8988T (cell line): ENCODE data around the gene SLAMF1.
"Not testable (repeated sequence)": the region's sequence is repeated elsewhere in the genome, so short reads cannot be mapped to it uniquely, and the experiment has no call there.

ENCODE experiments used
- DNase-seq: peaks from one replicate; pipeline ENCODE4 v3.0.0; 2011

Gene SLAMF1, protein sequence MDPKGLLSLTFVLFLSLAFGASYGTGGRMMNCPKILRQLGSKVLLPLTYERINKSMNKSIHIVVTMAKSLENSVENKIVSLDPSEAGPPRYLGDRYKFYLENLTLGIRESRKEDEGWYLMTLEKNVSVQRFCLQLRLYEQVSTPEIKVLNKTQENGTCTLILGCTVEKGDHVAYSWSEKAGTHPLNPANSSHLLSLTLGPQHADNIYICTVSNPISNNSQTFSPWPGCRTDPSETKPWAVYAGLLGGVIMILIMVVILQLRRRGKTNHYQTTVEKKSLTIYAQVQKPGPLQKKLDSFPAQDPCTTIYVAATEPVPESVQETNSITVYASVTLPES

GRCh38 chr1:160646711-160647328 is at the start of gene SLAMF1:
Gene SLAMF1 (minus strand): TSS chr1:160647044. CDS start chr1:160646945, 99 bp downstream.
- no peak for DNase-seq

DNA sequence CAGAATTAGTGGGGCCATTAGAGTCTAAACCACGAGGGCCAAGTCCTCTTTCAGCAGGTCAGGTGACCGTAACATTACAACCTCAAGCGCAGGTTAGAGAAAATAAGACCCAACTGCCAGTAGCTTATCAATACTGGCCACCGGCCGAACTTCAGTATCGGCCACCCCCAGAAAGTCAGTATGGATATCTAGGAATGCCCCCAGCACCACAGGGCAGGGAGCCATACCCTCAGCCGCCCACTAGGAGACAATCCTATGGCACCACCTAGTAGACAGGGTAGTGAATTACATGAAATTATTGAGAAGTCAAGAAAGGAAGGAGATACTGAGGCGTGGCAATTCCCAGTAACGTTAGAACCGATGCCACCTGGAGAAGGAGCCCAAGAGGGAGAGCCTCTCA is 45.5 kb upstream of the SLAMF1 start:
- DNase-seq: not testable (repeated sequence)

DNA sequence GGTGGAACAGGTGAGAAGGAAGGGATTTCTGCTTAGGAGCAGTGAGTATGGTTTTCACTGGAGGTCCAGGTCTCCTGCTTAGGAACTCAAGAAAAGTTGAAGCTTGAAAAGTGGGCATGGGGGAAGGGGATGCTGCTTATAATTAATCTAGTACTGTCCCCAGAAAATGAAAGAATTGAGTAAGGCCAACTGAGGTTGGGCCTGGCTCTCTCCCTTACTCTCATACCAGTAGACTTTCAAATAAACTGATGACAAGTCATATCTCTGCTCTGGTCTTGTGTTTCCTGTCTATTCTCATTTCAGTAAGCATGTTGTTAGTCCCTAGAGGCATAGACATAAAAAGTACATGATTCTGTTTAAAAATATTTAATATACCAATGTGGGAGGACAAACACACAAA is 38.4 kb upstream of the SLAMF1 start:
- no peak for DNase-seq

DNA sequence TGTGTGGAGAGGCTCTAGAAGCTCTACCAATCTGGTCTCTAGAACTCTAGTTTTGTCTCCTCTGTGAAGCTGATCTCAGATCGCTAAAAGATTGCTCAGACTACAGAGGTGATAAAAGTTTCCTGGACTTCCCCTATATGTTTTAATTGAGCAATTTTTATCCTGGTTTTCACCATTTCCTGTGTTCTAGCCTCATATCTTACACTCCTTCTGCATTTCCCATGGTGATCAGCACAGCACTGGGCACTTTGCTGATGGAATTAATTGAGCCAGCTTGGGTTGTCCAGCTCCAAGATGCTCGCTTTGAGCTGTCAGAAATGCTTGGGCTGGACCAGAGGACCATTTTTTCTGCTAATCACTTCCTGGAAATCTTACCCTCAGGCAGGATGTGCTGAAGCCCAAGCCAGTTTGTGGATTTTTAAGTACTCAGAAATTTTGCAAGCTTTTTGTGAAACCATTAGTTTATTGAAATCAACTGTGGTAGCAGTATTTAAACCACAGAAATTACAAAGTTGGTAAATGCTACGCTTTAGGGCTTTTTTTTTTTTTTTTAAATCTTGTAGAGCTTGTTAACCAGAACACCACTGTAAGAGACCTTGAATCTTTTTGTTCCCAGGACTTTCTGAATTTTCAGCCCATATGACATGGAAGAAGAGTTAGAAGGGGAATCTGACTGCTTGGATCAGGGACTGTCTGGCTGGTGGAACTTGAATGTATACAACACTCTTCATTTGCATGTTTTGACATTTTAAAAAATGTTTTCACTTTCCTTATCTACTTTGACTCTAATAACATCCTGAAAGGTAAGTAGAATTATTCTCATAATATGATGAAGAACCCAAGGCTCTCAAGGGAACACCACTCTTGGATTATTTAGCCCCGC is 36.4 kb upstream of the SLAMF1 start:
- no peak for DNase-seq

DNA sequence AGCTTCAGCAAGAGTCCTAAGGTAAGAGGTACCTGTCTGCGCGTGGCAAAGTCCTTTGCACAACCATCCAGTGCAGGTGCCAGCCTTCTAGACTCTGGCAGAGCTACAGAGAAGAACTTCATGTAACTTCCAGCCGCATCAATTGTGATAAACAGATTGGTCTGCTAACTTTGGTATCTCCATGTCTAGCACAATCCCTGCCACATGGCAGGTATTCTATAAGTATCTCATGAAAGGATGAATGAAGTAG is 35.0 kb upstream of the SLAMF1 start:
- no peak for DNase-seq

- peak; percentile 41 for DNase-seq
Observed at GRCh38 chr1:160681066-160681890, 34.4 kb upstream of the SLAMF1 start.

GRCh38 chr1:160680399-160680798 is 33.6 kb upstream of the SLAMF1 start:
- no peak for DNase-seq

- no peak for DNase-seq
Observed at GRCh38 chr1:160679893-160680292, 33.0 kb upstream of the SLAMF1 start.

DNA sequence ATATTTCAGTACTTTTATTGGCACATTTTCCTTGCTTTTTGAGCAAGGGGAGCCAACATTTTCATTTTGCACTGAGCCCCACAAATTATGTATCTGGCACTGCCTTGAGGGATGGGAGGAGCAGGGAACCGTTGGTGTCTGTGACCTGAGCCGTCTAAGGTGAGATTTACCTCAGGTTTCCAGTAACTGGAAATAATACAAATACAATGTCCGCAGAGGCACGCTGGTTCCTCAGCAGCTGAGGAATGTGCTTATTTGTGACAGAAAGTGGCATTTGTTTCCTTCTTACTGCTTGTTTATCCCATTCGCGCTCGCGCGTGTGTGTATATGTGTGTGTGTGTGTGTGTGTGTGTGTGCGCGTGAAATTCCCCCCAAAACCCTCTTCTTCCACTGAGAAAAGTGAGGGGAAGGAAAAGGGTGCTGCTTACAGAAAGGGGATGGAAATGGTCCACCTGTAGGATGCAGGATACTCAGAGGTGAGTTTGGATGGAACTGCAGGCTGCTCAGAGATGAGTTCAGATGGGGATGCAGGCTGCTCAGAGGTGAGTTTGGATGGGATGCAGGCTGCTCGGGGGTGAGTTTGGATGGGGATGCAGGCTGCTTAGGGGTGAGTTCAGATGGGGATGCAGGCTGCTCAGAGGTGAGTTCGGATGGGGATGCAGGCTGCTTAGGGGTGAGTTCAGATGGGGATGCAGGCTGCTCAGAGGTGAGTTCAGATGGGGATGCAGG is 30.2 kb upstream of the SLAMF1 start:
- DNase-seq: no peak

DNA sequence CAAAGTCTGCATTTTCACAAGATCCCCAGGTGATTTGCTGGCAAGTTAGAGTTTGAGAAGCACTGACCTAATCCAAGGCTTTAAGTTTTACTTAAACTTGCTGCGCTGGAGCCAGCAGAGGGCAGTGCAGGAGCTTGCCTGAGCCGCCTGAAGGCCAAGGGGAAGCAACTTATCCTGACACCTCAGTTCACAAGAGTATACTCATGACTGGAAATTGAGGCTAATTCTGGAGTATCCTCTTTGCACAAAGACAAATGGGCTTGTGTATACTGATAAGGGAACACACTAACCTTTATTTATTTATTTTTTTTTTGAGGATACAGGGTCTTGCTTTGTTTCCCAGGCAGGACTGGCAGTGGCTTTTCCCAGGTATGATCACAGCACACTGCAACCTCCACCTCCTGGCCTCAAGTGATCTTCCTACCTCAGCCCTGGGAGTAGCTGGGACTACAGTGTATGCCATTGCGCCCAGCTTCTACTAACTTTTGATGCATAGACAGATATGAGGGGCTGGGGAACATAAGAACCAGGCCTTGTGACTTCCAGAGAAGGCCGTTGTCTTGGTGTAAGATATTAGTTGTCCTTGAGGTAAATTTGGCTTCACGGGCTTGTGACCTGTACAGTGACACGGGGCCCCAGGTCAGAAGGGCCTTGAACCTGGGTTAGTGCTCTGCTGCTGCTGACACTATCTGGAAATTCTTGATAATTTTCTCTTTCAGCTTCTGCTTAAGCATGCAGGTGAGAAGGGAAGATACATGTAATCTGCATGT is 29.0 kb upstream of the SLAMF1 start:
- peak; percentile 18 for DNase-seq

DNA sequence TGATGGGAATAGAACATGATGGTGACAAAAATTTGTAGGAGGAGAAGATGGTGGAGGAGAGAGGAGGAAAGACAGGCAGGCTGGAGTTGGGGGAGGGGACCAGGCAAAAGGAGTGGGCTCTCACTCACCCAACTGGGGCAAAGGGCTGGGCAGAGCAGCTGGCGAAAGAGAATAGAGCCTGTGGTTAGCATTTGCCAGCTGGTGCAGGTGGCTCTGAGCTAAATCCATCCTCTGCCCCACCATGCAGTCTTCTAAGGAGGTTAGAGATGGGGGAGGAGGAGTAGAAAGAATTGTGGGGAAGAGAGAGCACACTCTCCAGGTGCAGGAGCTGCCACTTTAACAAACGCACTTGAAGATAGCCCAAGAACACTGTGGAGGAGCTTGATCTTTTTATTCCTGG is 27.6 kb upstream of the SLAMF1 start:
- DNase-seq: no peak

DNA sequence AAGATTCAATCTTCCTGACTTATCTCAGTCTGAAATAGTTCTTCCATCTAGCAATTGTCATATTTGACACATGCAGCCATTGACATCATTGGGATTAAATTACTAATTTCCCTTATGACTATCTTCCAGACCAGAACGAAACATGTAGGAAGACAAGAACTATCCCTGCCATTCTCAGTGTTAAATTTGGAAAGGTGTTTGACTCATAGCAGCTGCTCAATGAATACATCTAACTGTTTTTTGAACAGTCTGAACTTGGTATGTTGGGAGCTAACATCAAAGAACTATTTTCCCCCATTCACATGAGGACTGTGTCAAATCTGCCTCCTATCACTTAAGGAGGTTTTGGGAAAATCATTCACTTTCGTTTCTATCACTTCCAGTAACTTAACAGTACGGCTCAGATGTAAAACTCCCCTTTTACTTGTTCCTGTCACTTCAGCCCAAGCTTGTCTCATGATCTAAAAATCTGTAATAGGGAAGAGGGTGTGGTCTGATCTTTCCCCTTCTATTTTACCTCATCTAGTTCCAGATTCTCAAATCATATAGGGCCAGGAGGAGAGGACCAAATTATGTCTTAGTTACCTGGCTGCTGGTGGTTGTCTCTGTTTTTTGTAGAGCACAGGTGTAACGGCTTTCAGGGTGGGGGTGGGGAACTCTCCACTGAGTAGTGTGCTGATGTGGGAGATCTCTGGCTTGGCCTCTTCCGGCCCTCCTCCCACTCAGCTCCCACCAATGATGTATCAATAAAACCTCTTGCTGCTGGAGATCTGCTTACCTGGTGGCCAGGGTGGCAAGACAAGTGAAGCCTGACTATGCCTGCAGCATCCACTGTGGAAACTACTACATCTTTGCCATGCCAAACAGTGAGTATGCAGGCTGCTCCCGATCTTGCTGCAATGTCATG is 26.2 kb upstream of the SLAMF1 start:
- no peak for DNase-seq

DNA sequence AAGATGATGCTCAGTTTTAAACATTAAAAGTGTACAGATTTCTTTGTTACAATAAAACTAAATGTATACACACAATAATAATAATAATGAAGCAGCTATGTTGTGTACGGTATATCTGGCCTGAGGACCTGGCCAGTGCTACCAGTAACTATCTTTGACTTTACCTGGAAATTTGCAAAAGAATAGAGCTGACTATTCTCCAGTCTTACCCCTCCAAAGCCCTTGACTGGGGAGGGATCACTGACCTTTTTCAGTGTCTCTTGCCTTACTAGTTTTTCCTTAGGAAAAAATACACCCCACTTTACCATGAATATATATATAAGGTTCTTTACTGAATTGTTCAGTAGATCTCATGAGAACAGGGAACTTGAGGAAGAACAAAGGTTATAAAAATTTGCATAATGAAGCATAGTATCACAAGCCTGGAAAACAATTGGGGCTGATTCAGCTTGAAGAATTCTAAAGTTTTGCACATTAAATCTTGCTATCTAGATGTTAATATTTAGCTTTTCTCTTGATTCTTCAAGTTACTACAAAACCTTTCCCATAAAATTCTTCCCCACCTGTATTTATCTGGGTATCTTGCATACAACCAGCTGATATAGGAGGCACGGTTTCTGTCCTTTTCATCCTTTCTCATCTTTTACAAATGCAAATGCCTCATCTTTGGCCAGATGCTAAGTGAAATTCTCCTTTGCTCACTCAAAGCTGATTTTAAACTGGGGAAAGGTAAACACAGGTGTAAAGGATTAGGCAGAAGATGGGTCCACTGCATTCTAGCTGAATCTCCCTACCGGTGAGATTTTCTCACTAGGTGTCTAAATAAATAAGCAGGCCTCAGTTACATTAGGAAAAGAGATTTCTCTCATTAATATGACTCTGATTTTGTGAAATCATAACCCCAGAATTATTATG is 25.0 kb upstream of the SLAMF1 start:
- no peak for DNase-seq

GRCh38 chr1:160670701-160671100 is 23.9 kb upstream of the SLAMF1 start:
- DNase-seq: no peak

- DNase-seq: no peak
Observed at GRCh38 chr1:160669802-160670201, 23.0 kb upstream of the SLAMF1 start.

GRCh38 chr1:160669276-160669675 is 22.4 kb upstream of the SLAMF1 start:
- no peak for DNase-seq

GRCh38 chr1:160667896-160668295 is 21.1 kb upstream of the SLAMF1 start:
- no peak for DNase-seq

- DNase-seq: no peak
Observed at GRCh38 chr1:160666079-160666442, 19.2 kb upstream of the SLAMF1 start.

DNA sequence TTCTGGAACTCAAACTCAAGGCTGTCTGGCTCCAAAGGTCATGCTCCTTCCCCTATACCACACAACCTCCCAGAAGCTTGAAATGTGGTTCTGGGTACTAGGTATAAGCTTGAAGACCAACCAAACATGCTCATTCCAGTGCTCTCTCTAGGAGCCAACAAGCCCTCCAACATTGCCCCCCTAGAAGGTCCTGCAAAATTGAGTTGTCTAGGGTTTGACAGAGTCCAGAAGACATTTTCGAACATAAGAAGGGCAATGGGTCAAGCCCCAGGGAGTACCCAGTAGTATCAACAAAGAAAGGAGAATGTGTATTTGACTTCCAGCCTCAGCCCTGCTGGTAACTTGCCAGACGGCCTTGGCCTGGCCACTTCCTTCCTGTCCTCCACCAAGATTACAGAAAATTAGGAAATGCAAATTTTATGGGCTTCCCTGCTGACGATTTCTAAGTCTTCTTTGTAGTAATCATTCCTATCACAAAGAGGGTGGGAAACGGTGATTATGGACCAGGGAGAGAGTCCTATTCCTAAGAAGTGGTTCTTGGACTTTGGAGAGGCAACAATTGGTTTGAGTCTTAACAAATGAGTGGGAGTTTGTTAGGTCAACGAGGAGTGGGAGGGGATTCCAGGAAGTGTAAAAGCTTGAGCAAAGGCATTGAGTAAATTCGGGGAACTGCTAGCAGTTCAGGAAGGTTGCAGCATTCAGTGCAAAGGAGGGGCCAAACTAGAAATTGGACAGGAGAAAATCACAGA is 18.7 kb upstream of the SLAMF1 start:
- DNase-seq: no peak
